ENCODE measurements around the gene SAP30L. TPM values are rescaled to one million over a fixed set of nuclear protein-coding genes. Genes with fewer than 3 reads are reported as not detected.

The SAP30L gene, protein sequence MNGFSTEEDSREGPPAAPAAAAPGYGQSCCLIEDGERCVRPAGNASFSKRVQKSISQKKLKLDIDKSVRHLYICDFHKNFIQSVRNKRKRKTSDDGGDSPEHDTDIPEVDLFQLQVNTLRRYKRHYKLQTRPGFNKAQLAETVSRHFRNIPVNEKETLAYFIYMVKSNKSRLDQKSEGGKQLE
- 34.2 TPM for total RNA-seq
- long read RNA-seq, partial matches to known transcripts: 0 of 3 reads
- long read RNA-seq, other reads (novel, unspliced or antisense): 3 of 3 reads

GRCh38 chr5:154445422-154446194 lies at the start of gene SAP30L:
Gene SAP30L (plus strand): TSS chr5:154445997. CDS start chr5:154446605, 608 bp downstream.
- peak; percentile 99 for DNase-seq (ENCODE audit: low spot score)

- DNase-seq (ENCODE audit: low spot score): no peak
Observed at GRCh38 chr5:154396128-154396527, 49.7 kb upstream of the SAP30L start.

DNA sequence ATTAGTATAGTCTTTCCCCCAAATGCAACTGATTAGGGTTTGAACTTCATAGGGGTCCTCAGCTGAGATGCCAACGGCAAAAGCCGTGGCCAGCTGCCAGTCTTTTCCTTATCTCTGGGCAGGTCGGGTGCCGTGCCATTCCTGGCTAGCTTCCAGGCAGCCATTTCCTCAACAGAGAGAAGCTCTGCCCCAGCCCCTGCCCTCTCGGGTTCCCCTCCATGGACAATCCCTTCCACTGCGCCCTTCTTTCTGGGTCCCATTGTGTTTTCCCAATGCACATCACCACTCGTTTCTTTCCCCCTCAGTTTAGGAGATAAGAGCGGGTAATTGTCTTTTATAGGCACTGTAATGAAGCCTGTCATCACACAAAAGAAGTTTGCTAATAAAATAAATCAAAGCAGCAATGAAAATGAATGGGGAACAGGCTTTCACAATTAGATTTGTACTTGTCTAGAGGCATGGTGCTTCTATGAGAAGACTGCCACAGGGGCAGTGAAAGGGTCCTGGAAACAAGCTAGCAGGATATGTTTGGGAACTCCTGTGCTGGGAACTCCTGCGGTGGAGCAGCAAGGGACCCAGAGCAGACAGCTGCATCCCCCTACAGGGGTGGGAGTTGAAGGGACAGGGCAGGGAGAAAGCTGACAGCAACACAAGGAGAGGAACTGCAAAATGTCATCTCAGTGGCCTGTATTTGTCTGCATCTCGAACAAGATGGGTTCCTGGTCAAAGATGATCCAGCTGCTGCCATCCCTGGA lies 48.0 kb upstream of the SAP30L start:
- DNase-seq (ENCODE audit: low spot score): no peak

- DNase-seq (ENCODE audit: low spot score): no peak
Observed at GRCh38 chr5:154400678-154401077, 45.1 kb upstream of the SAP30L start.

GRCh38 chr5:154401355-154401754 lies 44.4 kb upstream of the SAP30L start:
- DNase-seq (ENCODE audit: low spot score): no peak

DNA sequence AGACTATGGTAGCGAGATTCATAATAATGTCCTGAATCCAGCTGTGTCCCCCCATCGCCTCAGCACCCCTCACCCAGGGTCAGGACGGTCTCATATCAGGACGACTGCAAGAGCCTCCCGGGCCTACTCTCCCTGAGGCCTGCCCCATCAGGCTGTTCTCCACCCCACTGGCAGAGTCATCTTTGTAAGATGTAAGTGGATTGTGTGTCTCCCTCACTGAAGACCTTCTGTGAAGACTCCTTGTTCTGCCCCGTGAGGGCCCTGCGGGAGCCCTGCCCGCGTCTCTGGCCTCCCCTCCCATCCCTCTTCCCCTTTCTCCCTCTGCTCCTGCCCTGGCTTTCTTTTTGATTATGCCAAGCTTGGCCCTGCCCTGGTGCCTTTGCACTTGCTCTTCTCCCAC lies 43.9 kb upstream of the SAP30L start:
- DNase-seq (ENCODE audit: low spot score): no peak

DNA sequence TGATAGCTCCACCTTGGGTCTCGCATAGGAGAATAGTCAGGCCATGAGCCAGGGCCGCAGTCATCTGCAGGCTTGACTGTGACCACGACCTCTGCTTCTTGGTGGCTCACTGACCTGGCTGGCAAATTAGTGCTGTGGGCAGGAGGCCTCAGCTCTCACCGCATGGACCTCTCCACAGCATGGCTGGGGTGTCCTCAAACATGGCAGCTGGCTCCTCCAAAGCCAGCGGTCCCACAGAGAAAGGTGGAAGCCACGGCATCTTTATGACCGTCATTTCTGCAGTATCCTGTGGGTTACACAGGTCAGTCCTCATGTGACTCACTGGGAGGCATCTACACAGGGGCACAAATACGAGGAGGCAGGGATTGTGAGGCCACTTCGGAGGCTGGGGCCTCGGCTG lies 43.2 kb upstream of the SAP30L start:
- no peak for DNase-seq (ENCODE audit: low spot score)

DNA sequence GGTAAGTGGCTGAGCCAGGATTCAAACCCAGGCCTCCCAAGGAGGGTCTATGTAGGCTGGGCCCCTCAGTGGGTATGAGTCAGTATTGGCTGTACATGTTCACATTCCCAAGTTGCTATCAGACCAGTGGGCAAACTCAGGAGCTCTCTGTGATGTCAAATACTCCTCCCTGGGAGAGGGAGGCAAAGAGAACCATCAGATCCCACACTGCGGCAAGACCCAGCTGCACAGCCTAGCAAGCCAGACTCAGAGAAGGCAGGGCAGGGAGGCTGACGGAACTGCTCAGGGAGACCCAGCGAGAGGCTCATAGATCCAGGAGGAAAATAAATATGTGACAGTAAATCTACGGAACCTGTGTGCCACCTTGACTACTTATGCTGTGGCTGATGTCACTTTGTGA lies 42.6 kb upstream of the SAP30L start:
- DNase-seq (ENCODE audit: low spot score): peak; percentile 60

- DNase-seq (ENCODE audit: low spot score): peak; percentile 57
Observed at GRCh38 chr5:154403776-154404387, 41.9 kb upstream of the SAP30L start.

DNA sequence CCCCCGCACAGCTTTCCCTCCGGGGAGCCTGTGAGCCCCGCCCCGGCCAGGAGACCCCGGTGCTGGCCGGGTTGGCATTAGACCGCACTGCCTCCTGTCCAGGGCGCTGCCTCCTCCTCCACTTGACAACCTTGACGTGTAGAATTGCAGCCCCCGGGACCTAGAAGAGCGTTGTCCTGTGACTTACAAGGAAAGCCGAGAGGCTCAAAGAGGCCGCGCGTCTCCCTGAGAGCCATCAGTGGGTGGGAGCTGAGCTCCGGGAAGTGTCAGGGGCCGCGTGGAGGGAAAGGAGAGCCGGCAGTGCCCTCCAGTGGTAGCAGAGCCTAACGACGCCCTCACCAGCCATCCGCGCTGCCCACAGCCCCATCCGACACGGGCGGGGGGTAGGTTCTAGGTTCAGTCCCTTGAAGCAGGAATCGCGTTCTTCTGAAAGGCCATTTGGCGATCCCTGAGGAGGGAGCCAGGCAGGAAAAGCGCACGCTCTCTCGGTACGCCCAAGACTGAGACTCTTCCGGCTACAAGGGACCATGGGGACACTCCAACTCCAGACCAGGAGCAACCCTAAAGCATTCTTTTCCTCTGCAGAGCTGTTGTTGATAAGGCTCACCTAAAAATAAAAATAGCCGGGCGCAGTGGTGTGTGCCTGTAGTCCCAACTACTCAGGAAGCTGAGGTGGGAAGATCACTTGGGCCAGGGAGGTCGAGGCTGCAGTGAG lies 40.6 kb upstream of the SAP30L start:
- peak; percentile 92 for DNase-seq (ENCODE audit: low spot score)

GRCh38 chr5:154406231-154406630 lies 39.6 kb upstream of the SAP30L start:
- no peak for DNase-seq (ENCODE audit: low spot score)

GRCh38 chr5:154406826-154407225 lies 39.0 kb upstream of the SAP30L start:
- no peak for DNase-seq (ENCODE audit: low spot score)

DNA sequence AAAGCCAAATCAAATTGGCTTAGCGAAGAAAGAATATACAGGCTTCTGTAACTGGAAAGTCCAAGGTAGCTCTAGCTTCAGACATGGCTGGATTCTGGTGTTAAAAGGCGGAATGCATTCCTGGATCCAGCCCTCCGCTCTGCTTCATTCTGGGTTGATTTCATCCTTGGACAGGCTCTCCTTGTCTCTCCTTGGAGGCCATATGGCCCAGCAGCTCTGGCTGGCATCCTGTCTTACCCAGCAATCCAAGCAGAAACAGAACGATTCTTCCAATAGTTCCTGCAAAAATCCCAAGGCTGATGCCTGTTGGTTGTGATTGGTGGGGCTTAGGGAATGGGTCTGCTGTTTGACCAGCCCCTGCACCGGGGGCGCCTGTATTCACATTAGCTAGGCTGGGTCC lies 37.0 kb upstream of the SAP30L start:
- DNase-seq (ENCODE audit: low spot score): no peak

GRCh38 chr5:154409230-154409840 lies 36.5 kb upstream of the SAP30L start:
- no peak for DNase-seq (ENCODE audit: low spot score)

DNA sequence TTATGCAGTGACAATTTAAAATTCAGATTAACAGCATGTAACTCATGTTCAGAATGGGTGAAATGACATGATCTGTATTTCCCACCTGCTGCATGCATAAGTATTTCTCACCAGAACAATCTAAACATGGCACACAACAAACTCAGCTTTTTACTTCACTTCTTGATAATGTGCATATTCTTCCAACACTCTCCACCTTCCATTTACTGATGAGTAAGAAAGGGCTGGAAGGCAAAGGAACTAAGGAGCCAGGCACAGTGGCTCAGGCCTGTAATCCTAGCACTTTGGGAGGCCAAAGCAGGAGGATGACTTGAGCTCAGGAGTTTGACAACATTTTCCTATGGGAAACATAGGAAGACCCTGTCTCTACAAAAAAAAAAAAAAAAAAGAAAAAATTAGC lies 35.8 kb upstream of the SAP30L start:
- no peak for DNase-seq (ENCODE audit: low spot score)

GRCh38 chr5:154410786-154411185 lies 35.0 kb upstream of the SAP30L start:
- no peak for DNase-seq (ENCODE audit: low spot score)

DNA sequence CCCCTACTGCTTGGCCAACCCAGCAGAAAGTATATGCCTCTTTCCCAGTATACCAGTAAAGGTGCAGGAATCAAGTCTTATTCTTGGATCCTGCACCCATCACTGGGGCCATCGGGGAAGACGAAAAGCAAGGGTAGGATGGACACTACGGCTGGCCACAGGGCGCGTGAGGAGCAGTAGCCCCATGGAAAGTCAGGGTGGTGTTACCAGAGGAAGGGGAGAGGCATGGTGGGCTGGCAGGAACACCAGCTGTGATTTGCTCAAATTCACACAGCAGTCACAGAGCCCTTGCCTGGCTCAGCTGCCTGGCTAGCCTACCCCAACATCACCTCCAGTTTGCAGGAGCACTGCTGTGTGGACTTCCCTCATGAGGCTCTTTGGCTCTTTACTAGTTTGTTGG lies 34.5 kb upstream of the SAP30L start:
- DNase-seq (ENCODE audit: low spot score): no peak

DNA sequence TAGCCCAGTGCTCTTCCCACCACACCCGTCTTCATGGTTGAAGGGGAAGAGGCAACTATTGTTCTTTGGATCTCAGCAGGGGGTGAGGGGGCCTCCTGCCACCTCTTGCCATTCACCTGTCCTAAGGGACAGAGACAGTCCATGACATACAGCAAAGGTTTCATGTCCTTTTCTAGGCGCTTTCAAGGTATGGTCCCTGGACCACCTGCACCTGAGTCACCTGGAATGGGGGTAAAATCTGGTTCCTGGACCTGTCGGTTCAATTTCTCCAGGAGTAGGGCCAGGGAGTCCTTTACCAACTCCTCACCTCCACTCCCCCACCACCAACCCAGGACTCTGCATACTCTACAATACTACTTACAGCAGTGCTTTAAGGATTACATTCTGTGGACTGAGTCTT lies 33.5 kb upstream of the SAP30L start:
- DNase-seq (ENCODE audit: low spot score): no peak

GRCh38 chr5:154412925-154413324 lies 32.9 kb upstream of the SAP30L start:
- DNase-seq (ENCODE audit: low spot score): no peak

DNA sequence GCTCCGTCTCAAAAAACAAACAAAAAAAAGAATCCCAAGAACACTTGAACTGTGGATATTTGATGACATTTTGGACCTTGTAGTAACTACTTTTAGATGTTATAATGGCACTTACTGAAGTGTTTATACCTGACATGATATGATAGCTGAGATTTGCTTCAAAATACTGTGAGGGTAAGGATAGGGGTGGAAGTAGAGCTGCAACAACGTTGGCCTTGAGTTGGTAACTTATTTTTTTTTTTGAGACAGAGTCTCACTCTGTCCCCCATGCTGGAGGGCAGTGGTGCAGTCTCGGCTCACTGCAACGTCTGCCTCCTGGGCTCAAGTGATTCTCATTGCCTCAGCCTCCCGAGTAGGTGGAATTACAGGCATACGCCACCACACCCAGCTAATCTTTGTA lies 30.7 kb upstream of the SAP30L start:
- no peak for DNase-seq (ENCODE audit: low spot score)
